Psoas muscle (tissue), 7 donors: ENCODE results near the gene NPNT. TPM values are rescaled to one million over a fixed set of nuclear protein-coding genes. Genes with fewer than 3 reads are reported as not detected.

ENCODE experiments used
- polyA plus RNA-seq, 3 donors: library from polyadenylated mRNA; stranded (reverse); fragments of 200-250 nt; gene quantifications; one replicate each; pipeline ENCODE4 v1.2.3, GENCODE V29; 2013
- total RNA-seq, 4 donors: library from RNA; stranded (reverse); fragmentation: NEBNext Ultra II Directional in 2 of 4; extraction: Animal tissue kit (Norgen Biotek cat#: 25700) in 2 of 4; gene quantifications; one replicate each; pipeline versions ENCODE4 v1.2.1 to v1.2.4, GENCODE V29; 2021 to 2023
- donor health status: healthy with polysubstance abuse.
- donor health status: DM: no; HTN: no; CAD: no; lungs with moderate emphysema.
- donor health status: Bipolar disorder and iron deficiency.
- donor health status: healthy.
- donor health status: DM: no; HTN: no; CAD: no.
- donor health status: DM: no; HTN: no; CAD: no.
- donor health status: DM: yes; HTN: yes; CAD: no.

NPNT gene
- total and polyA plus RNA-seq, 7 donors: 0.98 to 18.8 (median 4.1) TPM

Other genes with a start within 250 kb of the NPNT start
- gene INTS12, start 186.8 kb upstream of the NPNT start, total RNA-seq: 10 to 100 TPM; 17.7 to 28.8 (median 20.2) TPM
- 10 to 100 TPM; 27.7 to 38.8 (median 29.9) TPM for gene INTS12, start 186.8 kb upstream of the NPNT start, polyA plus RNA-seq
- gene GSTCD, start 186.7 kb upstream of the NPNT start, total RNA-seq: 1 to 10 TPM; 2.6 to 6.6 (median 4.5) TPM
- gene GSTCD, start 186.7 kb upstream of the NPNT start, polyA plus RNA-seq: 1 to 10 TPM in 2 of 3 donors, under 1 TPM in 1; 0.82 to 4.7 (median 2.8) TPM